Stomach (tissue), 4 donors: ENCODE data around the gene HSPG2.

Experiments used
- CTCF ChIP-seq, 7 experiments: fragments of 450-650 bp in 4 of 7; fragments of 200-600 bp in 3 of 7; sonication (generic) in 3 of 7; IDR thresholded peaks; one replicate each; pipeline ENCODE4 v1.5.1; 2016 to 2019; ENCODE audit warnings: antibody characterized with exemption in 7 of 7, control low read depth in 2 of 7, mild to moderate bottlenecking in 1 of 7
- POLR2A ChIP-seq, 4 donors: fragments of 450-650 bp; IDR thresholded peaks; one replicate each; pipeline ENCODE4 v1.6.1; 2016; ENCODE audit warnings: antibody characterized with exemption in 4 of 4, control low read depth in 2 of 4, mild to moderate bottlenecking in 1 of 4, moderate library complexity in 1 of 4

GRCh38 chr1:21838359-21839157, 98.6 kb downstream of the HSPG2 start:
- TF ChIP-seq CTCF (IDR thresholded peaks at IDR 0.05) (no peak), POLR2A (IDR thresholded peaks at IDR 0.05) (no peak)
